GM20000 (cell line): ENCODE measurements around the gene LIPG.

ENCODE experiments used
- DNase-seq: peaks from one replicate; pipeline ENCODE4 v3.0.0; 2012; ENCODE audit warnings: low spot score
- CTCF ChIP-seq: IDR thresholded peaks from 2 replicates; pipeline ENCODE4 v1.5.1; 2012; ENCODE audit warnings: mild to moderate bottlenecking, control low read depth; ENCODE audit errors: extremely low read depth, missing control alignments

Gene LIPG

DNA sequence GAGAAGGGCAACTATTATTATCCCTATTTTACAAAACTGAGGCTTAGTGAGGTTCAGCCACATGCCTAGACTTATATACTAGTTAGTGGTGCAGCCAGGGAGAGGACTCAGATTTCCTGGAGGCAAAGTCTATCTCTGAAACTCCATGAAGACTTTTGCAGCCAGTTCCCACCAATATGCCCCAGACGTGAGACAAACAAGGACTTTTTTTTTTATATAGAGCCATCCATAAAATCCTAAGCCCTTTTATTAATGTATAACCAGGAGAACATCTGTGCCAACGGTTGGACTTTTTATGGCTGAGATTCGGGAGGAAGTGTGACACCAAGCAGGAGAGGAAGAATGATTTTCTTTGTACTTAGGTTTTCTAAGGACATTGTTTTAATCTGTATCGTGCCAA lies 29.9 kb downstream of the LIPG start:
- TF ChIP-seq CTCF, result no peak
- DNase-seq, result no peak

DNA sequence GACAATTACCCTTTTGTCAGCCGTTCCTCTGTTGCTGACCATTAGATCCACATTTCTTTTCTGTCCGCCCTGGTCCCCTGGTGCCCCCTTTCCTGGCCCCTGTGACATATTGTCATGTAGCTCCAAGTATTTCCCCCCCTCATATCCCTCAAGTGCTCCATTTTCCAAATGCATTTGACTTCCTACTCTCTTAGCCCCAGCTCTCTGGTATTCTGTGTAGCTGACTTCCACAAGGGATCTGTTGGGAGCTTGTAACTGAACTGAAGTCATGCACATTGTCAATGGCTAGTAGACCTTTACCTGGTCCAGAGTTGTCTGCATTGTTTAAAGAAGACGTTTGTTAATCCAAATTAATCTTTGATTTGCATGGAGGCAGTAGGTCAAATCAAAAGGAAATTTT lies 34.8 kb downstream of the LIPG start:
- no peak for DNase-seq
- no peak for TF ChIP-seq CTCF

DNA sequence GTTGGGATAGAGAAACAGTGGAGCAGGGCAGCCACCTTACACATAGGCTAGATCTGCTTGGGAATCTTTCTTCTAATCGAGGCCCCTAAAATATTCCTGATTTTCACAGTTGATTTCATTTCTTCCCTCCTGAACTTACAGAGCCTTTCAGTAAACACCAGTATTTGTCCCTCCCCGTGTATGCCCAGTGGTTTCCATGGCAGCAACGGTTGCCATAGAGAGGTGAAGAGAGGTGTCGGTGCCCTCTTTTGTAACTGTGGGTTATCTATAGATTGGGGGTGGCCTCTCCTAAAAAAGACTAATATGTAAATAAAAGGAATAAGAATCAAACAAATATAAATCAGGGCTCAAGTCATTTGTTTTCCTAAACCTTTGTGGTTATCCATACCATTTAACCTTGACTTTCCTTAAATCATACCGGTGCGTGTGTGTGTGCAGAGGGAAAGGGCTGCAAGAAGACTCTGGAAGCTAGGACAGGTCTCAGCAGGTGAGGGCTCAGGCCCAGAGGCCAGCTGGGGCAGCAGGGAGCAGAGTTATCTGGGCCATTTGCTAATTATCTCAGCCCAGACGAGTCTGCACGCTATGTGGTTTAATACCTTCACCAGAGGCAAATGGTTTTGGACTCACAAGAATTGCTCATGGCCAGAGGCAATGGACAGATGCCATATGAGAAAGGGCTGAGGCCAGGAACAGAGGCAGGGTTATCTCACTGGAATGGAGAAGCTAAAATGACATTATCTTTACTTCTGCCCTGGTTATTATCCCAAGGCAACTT lies 35.5 kb downstream of the LIPG start:
- TF ChIP-seq CTCF, result no peak
- no peak for DNase-seq

DNA sequence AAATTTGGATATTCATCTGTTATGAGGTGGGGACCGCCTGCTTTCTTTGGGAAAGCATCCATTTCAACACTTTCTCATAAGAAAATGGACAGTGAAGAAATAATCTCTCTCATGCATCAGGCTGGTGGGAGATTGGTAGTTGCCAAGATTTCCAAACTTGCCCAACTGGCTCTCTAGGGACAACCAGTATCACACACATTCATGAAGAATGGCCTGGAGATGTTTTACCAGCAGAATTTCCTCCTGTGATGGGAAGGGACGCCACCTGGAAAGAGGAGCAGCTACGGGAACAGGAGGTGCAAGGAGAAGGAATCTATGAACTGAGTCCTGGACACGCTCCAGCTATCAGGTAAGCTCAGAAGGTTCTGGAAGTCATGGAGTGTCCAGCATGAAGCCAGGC lies 39.4 kb downstream of the LIPG start:
- DNase-seq, result no peak
- no peak for TF ChIP-seq CTCF

- TF ChIP-seq CTCF, result no peak
- DNase-seq, result no peak
Observed at GRCh38 chr18:49608366-49609255, 46.8 kb downstream of the LIPG start.

- DNase-seq, result no peak
- TF ChIP-seq CTCF, result no peak
Observed at GRCh38 chr18:49609256-49610021, 47.6 kb downstream of the LIPG start.
